Stimulated activated CD8-positive, alpha-beta memory T cell treated with anti-CD3 and anti-CD28 coated beads, Interleukin-15, amount 100 ng/mL, for 1 hour (primary cell): ENCODE data around the gene LPP.

Experiments used
- DNase-seq: peaks from one replicate; pipeline ENCODE4 v3.0.0-alpha.2; 2020; ENCODE audit warnings: low read depth

The LPP gene

DNA sequence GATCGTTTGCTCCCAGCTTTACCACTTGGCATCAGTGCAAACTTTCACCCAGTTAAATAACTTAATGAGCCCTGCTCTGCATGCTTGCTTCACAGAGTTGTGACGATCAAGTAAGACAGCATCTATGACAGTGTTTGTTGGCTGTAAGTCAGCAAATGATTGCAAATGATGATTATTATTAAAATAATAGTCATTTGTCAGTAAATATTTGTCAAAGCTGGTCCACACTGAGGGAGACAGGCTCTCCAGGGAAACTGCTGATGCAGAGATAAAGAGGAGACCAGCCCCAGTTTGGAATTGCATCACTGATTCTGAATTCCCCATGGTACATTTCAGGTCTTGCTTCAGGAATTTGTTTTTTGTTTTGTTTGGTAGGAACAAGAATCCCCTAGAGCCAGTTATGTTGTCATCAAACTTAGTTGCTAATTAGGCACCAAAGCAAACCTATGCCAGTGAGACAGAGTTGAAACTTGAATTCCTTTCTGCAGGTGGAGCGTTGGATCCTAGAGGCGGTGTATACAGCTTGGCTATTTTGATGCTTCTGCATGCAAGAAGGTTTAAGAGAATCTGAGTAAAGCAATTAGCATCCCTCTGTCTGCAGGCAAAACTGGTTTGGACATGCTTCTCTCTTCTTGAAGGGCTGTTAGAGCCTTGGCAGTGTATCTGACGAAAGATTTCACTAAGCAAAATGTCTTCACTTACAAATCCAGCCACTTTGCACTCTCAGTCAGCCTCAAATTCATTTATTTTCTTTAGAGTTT is 679.2 kb downstream of the LPP start:
- DNase-seq, result no peak

- no peak for DNase-seq
These were observed 680.4 kb downstream of the LPP start for GRCh38 chr3:188834349-188834748.

DNA sequence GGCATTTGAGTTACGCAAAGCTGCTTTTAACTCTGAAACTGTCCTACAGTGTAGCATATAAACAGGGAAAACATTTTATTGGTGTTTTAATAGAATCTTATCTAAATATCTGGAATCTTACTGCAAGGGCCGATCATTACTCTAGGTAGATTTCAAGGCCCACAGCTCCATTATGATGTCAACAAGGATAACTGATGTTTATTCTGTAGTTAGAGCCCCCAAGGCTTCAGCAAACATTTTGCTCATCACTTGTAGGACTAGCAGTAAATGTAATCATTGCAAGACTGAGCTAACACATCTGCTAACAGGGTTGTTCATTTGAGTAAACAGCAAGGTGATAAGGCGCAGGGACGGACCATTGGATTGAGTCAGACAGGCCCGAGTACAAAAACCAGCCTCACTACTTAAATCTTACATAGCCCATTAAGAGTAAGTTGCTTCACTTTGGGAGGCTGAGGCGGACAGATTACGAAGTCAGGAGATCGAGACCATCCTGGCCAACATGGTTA is 685.3 kb downstream of the LPP start:
- DNase-seq, result no peak

- no peak for DNase-seq
These were observed 686.3 kb downstream of the LPP start for GRCh38 chr3:188840290-188840689.

- DNase-seq, result no peak
These were observed 687.9 kb downstream of the LPP start for GRCh38 chr3:188841906-188842305.

DNA sequence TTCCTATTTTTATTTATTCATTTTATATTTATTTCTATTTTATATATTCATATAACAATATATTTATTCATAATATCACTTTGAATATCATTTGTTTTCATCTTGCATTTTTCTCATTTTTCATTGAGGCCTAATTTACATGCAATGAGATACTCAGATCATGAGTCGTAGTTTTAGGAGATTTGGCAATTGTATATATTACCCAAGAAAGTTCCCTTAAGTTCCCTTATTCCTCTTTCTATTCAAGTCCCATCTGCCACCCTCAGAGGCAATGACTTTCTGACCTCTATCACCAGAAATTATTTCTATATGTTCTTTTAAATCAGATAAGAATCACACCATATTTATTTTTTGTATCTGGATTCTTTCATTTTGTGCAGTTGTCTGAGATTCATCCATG is 688.7 kb downstream of the LPP start:
- no peak for DNase-seq

DNA sequence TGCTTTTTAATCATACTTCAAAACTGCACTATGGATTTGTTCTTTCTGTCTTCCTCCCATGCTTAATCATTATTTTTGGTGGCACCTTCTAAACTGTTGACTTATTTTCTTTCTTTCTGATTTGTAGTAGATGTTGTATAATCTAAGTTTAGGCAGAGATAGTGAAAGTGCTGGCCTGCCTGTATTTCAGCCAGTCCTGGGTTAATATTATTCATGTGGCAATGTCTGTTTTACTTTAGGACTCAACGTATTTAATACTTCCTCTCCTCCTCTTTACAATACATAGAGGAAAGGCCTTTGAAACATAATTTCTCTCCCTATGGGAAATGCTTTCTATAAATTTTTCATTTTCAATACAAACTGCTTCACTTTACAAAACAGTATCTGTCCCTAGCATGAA is 690.1 kb downstream of the LPP start:
- DNase-seq, result no peak

DNA sequence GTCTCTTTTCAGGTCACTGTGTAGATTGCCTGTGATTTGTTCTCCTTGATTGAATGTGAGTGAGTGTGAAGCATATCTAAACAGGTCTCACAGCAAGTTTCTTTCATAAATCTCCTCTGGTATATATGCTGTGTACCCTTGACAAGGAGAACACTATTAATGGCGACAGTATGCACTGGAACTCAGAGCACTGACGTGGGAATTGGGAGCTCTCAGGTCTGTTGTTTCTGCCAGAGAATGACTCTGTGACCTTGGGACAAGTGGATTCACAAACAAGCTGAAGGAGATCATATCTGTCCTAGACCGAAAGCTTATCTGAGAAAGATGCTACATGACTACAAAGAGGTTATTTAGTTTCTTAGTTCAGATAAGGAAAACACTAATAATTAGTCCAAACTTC is 691.6 kb downstream of the LPP start:
- DNase-seq, result no peak

DNA sequence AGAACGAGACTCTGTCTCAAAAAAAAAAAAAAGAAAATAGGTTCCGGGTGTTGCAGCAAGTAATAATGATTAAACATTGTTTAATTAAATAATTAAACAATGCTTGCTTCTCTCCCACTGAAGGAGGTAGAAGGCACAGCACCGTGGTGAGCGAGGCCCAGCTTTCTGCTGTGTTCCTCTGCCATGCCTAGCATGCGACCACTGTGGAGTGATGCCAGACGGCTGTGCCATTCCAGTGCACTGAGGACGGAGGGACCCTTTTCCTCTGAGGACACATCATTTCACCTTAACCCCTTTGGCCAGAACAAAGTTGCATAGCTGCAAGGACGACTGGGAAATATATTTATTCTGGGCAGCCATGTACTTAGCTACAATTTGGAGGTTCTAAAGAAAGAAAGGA is 695.0 kb downstream of the LPP start:
- no peak for DNase-seq

DNA sequence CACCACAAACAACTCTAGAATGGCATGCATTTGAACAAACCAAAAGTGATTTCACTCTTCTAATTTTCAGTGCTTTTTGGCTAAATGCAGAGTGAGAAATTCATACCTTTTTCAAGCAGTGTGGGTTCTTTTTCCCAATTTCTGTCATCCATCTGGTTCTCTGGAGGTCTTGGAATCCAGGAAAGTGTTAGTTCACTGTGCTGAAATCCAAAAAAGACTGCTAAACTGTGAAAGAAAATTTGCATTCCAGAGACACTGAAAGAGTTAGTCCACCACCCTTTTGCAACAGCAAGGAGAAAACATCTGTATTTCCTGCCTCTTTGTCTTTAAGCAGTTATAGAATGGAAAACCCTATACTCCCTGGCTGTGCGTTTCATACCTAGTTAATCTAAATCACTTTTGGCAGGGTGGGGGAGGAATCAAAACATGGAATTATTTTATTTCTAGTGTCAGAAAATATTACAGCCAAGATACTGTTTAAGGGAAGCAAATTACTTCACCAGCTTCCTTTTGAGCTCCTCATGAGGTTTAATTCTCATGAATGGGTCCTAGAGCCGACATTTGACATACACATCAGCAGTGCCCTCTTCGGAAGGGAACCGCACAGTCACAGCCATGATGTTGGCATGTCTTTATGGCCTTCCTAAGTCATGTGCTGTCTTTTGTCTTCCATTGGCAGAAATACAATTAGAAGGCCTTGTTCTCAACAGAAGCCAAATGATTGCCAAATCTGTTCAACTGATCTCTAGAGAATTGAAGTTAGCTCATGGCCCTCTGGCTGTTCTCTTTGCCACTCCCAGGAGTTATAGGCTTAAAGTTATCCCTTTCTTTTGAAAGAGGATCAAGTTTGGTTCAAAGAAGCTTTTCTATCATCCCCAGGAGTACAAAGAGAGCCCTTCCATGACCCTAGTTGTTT is 700.2 kb downstream of the LPP start:
- DNase-seq, result no peak

DNA sequence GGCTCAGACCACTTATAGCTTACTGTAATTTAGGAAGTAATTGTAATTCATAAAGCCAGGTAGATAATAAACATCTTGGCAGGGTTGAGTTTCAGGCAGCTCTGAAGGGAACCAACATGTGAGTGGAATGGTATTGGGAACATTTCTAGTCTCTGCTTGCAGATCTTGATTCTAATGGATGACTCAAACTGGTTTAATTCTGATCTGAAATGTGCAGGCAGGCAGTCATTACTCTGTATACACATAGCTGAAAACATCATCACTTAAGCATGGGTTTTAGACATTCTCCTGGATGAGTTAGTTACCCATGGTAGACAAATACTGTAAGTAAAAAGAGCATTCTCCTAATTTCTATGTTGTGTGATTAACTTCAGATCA is 700.8 kb downstream of the LPP start:
- no peak for DNase-seq

DNA sequence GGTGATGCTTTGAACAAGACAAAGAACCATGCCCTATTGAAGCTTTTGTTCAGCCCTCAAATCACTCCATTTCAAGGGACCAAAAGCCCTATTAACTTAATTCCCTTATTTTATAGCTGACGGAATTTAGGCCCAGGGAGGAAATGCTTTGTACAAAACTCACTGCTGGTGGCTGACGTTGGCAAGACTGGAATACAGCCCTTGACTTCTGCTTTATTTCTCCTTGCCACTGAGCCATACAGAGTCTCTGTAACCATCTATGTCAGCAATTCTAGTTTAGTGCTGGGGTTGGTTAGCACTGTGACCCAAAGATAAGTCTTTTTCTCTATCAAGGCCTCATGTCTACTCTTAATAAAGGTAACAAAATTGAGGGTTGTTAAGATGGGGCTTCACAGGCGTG is 701.7 kb downstream of the LPP start:
- DNase-seq, result no peak

- DNase-seq, result no peak
These were observed 706.2 kb downstream of the LPP start for GRCh38 chr3:188860147-188860546.

GRCh38 chr3:188861842-188862744 is 708.1 kb downstream of the LPP start:
- DNase-seq, result no peak

- DNase-seq, result no peak
These were observed 710.0 kb downstream of the LPP start for GRCh38 chr3:188863999-188864406.

- DNase-seq, result no peak
These were observed 713.8 kb downstream of the LPP start for GRCh38 chr3:188867691-188868265.

DNA sequence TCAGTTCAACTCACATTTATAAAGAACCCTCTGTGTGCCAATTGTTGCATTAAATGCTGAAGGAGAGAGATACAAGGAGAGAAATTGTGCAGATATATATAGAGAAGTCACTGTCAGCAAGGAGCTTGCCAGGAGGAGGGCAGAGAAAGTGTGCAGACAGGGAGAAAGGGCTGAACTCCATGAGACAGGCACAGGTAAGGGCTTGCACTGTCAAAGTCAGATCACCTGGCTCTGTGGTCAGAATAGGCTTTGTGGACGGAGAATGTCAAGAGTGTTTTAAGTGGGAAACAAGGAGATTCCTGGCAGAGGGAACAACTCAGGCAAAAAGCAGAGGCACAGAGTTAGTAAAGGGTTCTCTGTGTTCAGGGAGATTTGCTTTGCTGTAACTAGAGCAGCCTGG is 714.8 kb downstream of the LPP start:
- DNase-seq, result no peak

GRCh38 chr3:188869628-188870027 is 715.7 kb downstream of the LPP start:
- no peak for DNase-seq

DNA sequence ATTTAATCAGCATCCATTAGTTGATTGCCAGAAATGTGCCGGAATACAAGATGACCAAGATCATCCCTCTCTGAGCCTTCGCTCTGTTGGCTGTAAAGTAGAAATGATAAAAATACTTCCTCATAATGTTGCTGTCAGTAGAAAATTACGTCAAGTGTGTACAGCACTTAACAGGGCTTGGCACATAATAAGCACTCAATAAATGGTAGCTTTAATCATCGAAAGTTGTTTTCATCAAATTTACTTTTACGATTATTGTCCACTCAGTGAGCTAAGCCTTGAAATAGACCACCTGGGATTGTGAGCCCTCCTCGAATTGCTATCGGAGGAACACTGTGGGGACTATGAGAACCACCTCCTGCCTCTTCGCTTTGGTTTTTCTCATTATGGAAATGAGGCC is 716.5 kb downstream of the LPP start:
- DNase-seq, result no peak

- DNase-seq, result no peak
These were observed 720.6 kb downstream of the LPP start for GRCh38 chr3:188874576-188874975.

DNA sequence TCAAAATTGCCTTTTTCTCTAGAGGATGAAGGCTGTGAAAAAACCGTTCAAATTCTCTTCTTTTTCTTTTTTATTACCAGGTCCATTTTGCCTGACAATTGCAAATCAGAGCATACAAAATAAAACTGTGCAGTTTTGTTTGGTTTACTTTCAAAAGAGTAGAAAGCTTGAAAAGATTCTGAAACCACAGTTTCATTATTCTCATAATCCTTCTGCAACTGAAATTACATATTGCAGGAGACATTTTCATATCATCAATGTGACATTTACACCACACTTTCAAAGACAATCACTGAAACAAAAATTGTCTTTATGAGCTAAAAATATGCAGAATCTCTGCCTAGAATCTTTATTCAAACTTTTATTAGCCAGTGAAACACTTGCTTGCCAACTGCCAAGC is 721.5 kb downstream of the LPP start:
- DNase-seq, result no peak

DNA sequence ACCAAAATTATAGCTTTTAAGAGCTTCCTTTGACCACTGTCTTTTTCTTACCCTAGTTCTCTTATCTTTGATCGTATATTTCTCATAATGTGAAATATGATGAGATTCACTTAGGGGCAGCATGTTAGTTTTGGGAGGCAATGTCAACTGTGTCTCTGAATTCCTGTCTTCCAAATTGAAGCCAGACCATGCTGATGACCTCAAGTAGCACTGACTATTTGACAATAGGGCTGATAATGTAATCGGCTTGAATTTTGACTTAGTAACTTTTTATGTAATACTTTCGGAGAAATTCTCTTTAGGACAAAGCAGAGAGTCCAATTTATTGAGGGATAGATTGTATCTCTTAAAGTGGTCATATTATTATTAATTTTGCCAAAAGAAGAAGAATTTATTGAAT is 722.4 kb downstream of the LPP start:
- no peak for DNase-seq
